ENCODE measurements around the gene EML5. TPM values are rescaled to one million over a fixed set of nuclear protein-coding genes. Genes with fewer than 3 reads are reported as not detected.

Gene EML5
- total RNA-seq, 2 donors from 2014 or later: 1.1 to 1.4 TPM

DNA sequence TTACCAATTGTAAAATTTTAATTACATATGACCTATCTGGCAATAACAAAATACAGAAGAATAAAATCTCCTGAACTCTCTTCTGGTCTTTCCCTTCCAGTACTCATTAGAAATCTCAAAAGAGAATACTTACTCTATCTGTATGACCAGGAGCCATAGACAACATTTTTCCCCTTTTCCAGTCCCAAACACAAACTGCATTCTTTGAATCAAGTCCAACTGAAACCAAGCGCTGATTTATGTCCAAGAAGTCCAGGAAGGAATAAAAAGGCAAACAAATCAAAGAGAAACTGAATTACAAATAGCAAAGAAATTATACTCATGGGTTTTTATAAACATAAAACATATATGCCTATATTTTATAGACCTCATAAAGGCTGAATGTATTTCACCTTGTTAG lies 46.7 kb downstream of the EML5 start:
- intact Hi-C loops (cut with DNase I): no loop called here
- DNase-seq (ENCODE audit: low spot score): no peak

DNA sequence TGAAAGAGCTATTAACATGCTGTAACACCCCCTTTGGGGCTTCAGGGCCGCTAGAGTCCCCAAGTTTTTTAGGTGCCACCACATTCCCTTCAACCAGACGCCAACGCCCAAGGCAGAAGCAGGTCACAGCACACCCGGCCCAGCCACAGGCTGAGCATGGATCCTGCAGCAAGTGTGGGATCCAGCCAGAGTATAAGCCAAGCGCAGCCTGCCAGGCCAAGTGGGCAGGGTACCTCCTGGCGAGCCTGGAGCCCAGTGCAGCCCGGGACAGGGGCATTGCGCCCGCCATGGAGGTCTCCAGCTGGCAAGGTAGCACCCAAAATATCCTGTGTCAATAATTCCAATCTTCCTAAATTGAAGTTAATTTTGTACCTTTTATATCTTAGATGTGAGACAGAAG lies 55.5 kb downstream of the EML5 start:
- DNase-seq (ENCODE audit: low spot score): no peak
- intact Hi-C loops (cut with DNase I): no loop called here

- intact Hi-C loops (cut with DNase I): no loop called here
- no peak for DNase-seq (ENCODE audit: low spot score)
Measured at GRCh38 chr14:88733121-88733520, 59.6 kb downstream of the EML5 start.

- intact Hi-C loops (cut with DNase I): no loop called here
- DNase-seq (ENCODE audit: low spot score): no peak
Measured at GRCh38 chr14:88729159-88729558, 63.6 kb downstream of the EML5 start.

- DNase-seq (ENCODE audit: low spot score): no peak
- intact Hi-C loops (cut with DNase I): no loop called here
Measured at GRCh38 chr14:88727057-88727456, 65.7 kb downstream of the EML5 start.

DNA sequence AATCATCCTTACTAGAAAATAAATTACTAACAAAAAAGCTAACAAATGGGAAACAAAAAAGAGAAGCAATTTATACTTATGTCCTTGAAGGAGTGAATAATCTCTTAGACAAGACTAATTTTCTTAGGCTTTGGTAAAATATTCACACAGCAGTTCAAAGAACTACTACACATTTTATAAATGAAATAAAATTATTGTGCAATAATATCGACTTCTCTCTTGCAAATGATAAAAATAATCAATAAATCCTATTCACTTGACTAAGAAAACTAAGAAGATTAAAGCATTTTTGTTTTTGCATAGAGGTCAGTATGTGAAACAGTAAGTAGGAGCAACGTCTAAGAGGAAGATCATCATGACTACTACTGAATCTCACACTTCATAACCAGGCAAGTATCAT lies 82.0 kb downstream of the EML5 start:
- intact Hi-C loops (cut with DNase I): no loop called here
- DNase-seq (ENCODE audit: low spot score): no peak

GRCh38 chr14:88707088-88707487 lies 85.7 kb downstream of the EML5 start:
- no peak for DNase-seq (ENCODE audit: low spot score)
- intact Hi-C loops (cut with DNase I): no loop called here

DNA sequence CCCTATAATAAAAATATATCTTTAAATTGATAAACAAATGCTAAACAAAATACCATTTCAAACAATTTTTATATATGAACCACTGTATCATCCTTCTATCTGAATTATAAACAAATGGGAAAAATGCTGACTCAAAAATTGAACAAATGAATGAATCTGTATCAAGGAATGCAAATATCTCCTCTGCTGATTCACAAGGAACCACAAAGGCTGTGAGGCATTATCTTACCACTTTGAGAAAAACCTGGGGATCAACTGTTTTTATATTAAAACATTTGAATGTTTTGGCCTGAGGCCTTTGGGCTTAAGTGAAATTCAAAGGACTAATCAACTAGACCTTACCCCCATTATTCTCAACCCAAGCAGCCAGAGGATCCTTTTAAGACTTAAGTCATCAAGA lies 86.3 kb downstream of the EML5 start:
- no peak for DNase-seq (ENCODE audit: low spot score)
- intact Hi-C loops (cut with DNase I): no loop called here

DNA sequence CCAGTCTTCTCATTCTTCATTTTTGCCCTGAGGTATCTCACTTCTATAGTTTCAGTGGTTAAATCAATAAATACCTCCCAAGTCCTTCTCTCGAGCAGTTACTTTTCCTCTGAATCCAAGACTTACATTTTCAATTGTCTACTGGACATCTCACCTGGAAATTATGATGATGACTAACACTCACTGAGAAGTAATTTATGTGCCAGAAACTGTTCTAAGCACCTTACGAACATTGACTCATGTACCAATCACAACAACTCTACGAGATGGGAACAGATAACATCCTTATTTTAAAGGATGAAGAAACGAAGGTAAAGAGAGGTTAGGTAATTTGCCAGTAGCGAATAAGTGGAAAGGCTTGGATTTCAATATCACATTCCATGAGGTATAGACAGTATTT lies 94.1 kb downstream of the EML5 start:
- no peak for DNase-seq (ENCODE audit: low spot score)
- intact Hi-C loops (cut with DNase I): no loop called here

GRCh38 chr14:88695870-88696269 lies 96.9 kb downstream of the EML5 start:
- no peak for DNase-seq (ENCODE audit: low spot score)
- intact Hi-C loops (cut with DNase I): no loop called here

DNA sequence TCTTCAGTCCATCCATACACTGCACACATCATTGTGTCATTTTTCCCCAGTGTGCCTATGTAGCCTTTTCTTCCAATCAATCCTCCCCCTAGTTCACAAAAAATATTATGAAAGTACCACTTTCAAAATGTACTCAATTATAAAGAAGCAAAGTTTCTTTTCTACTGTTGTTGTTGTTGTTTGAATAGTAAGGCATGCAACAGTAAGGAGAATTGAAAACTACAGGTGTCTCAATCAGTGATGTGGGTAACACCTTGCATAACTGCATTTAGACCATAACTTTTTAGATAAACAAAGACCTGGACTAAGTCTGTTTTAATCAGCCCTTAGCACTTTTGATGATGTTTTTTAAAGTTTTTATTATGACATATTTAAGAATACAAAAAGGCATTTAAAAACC lies 104.4 kb downstream of the EML5 start:
- intact Hi-C loops (cut with DNase I): no loop called here
- no peak for DNase-seq (ENCODE audit: low spot score)

GRCh38 chr14:88683119-88683518 lies 109.6 kb downstream of the EML5 start:
- intact Hi-C loops (cut with DNase I): loop anchor here in 1 of 2 donors (5.0 kb wide), 1 partner anchor 884 kb away; no protein-coding TSS in a partner anchor
- no peak for DNase-seq (ENCODE audit: low spot score)

DNA sequence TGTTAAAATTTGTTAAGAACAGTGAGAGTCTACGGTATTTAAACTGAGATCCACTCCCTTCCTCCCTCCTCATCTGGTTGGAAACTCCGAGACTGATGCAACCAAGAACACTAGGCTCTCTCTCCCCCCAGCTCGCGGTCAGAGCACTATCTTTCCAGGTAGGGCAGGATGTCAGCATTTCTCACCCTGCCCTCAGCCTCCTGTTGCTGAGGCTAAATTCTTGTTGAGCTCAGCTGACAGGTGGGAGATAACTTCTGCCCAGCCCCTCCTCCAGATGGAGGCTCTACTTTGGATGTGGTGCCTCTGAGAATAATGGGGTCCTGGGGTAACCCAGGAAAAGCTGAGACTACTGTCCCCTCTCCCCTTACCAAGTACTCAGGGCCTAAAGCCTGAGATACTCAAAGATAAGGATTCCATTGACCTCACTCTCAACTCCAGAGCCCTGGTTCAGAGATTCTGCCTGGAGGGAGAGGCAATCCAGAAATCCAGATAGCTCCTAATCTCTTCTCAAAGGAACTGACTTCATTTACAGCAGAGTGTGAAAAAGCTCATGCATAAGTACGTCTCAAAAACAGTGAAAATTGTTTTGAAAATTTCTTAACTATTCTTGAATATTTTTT lies 110.1 kb downstream of the EML5 start:
- intact Hi-C loops (cut with DNase I): loop anchor here in 1 of 2 donors (5.0 kb wide), 1 partner anchor 885 kb away; no protein-coding TSS in a partner anchor
- DNase-seq (ENCODE audit: low spot score): no peak

- intact Hi-C loops (cut with DNase I): loop anchor here in 1 of 2 donors (5.0 kb wide), 1 partner anchor 885 kb away; no protein-coding TSS in a partner anchor
- DNase-seq (ENCODE audit: low spot score): no peak
Measured at GRCh38 chr14:88681755-88682494, 110.8 kb downstream of the EML5 start.

- intact Hi-C loops (cut with DNase I): loop anchor here in 1 of 2 donors (10.0 kb wide), 1 partner anchor 195 kb away; no protein-coding TSS in a partner anchor
Measured at GRCh38 chr14:88669346-88669745, 123.4 kb downstream of the EML5 start.

DNA sequence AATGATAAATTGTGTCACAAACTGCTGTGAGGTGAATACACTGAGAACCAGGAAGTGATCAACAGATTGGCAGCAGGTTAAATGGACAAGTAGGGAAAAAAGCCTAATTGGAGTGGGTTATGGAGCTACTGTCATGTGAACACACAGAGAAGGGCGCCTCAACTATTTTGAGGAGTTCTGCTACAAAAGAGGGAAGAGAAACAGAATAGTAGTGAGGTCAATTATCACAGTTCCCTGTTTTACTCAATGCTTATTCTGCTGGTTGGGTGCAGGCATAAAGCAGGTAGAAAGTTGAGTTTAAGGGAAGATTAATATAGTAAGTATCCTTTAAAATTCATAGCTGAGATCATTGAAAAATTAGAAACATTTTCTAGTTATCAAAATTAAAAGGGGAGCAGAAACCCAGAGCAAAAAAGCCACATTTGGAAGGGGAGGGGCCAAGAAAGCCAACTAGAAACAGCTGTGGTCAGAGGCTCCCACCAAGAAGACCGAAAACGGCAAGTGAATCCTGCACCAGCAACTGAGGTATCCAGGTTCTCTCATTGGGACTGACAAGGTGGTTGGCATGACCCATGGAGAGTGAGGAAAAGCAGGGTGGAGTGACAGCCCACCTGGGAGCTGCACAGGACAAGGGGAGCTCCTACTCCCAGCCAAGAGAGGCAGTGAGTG lies 124.2 kb downstream of the EML5 start:
- intact Hi-C loops (cut with DNase I): loop anchor here in 1 of 2 donors (10.0 kb wide), 1 partner anchor 196 kb away; no protein-coding TSS in a partner anchor
- DNase-seq (ENCODE audit: low spot score): no peak

More at GRCh38 chr14:88669346-88669745, 123.4 kb downstream of the EML5 start:
- DNase-seq (ENCODE audit: low spot score): no peak

- DNase-seq (ENCODE audit: low spot score): no peak
- intact Hi-C loops (cut with DNase I): loop anchor here in 1 of 2 donors (10.0 kb wide), 1 partner anchor 197 kb away; no protein-coding TSS in a partner anchor
Measured at GRCh38 chr14:88667555-88668273, 125.0 kb downstream of the EML5 start.

DNA sequence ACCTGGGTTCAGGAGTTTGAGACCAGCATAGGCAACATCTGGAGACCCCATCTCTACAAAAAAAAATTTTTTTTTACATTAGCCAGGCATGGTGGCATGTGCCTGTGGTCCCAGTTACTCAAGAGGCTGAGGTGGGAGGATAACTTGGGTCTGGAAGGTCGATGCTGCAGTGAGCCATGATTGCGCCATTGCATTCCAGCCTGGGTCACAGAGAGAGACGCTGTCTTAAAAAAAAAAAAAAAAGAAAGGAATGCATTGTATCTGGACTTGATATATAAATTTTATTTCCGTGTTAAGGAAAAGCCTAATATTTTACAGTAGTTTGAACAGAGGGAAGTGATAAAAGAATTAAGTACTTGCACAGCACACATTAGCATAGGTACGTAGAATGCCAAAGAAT lies 132.7 kb downstream of the EML5 start:
- no peak for DNase-seq (ENCODE audit: low spot score)
- intact Hi-C loops (cut with DNase I): loop anchor here in 1 of 2 donors (10.0 kb wide), 1 partner anchor 205 kb away; no protein-coding TSS in a partner anchor

- intact Hi-C loops (cut with DNase I): no loop called here
- no peak for DNase-seq (ENCODE audit: low spot score)
Measured at GRCh38 chr14:88639221-88639620, 153.5 kb downstream of the EML5 start.
